SK-N-SH (cell line): ENCODE measurements around the gene PLXNA4. TPM values are rescaled to one million over a fixed set of nuclear protein-coding genes. Genes with fewer than 3 reads are reported as not detected.

ENCODE experiments used
- CTCF ChIA-PET: fragments of 300-600, 350-600 bp; formaldehyde crosslinking; extraction: SDS; loops from one replicate; lab custom pipeline; 2021; lab: Yijun Ruan, JAX
- POLR2A ChIA-PET: fragments of 350-600 bp; sonication (Branson Sonifier 250); formaldehyde crosslinking; extraction: SDS; loops from one replicate; lab custom pipeline; 2020; ENCODE audit warnings: antibody characterized with exemption, inconsistent platforms; lab: Yijun Ruan, JAX
- DNase-seq: peaks from one replicate; pipeline ENCODE4 v3.0.0; 2012
- H2AFZ ChIP-seq: fragments of 200-600 bp; sonication (generic); 2 replicates; pipeline ENCODE4 v1.8.1; 2016; ENCODE audit warnings: antibody characterized with exemption, mild to moderate bottlenecking, low read depth
- H3F3A ChIP-seq: fragments of 200-600 bp; sonication (generic); replicated peaks from 2 replicates; pipeline ENCODE3; 2016; ENCODE audit warnings: antibody characterized with exemption, mild to moderate bottlenecking; ENCODE audit not compliant: insufficient read depth
- H3K27ac ChIP-seq, 2 experiments: fragments of 200-500 bp in 1 of 2; fragments of 200-600 bp in 1 of 2; sonication (Bioruptor generic) in 1 of 2; sonication (generic), shearing (Covaris generic) in 1 of 2; 2 replicates each; pipeline versions ENCODE4 v1.5.1 to v1.6.1; 2014 to 2016; ENCODE audit warnings: low read depth in 2 of 2, inconsistent platforms in 1 of 2, low read length in 1 of 2, mild to moderate bottlenecking in 1 of 2, mixed read lengths in 1 of 2
- H3K27me3 ChIP-seq: fragments of 200-600 bp; sonication (generic), shearing (Covaris generic); 2 replicates; pipeline ENCODE4 v1.6.1; 2016; ENCODE audit warnings: mixed run types; ENCODE audit not compliant: insufficient read depth
- H3K36me3 ChIP-seq, 2 experiments: fragments of 200-500 bp in 1 of 2; fragments of 200-600 bp in 1 of 2; sonication (Bioruptor generic) in 1 of 2; sonication (generic) in 1 of 2; replicated peaks in 1 of 2; 2 replicates each; pipeline versions ENCODE3 to v1.5.1; 2014 to 2016; ENCODE audit warnings: low read length in 1 of 2, mild to moderate bottlenecking in 1 of 2; ENCODE audit not compliant: insufficient read depth in 2 of 2, control insufficient read depth in 1 of 2
- H3K4me1 ChIP-seq, 2 experiments: fragments of 200-500 bp in 1 of 2; fragments of 200-600 bp in 1 of 2; sonication (Bioruptor generic) in 1 of 2; sonication (generic), shearing (Covaris generic) in 1 of 2; 2 replicates each; pipeline versions ENCODE4 v1.5.1 to v1.6.1; 2014 to 2016; ENCODE audit warnings: low read depth in 1 of 2, low read length in 1 of 2, mixed run types in 1 of 2; ENCODE audit not compliant: insufficient read depth in 2 of 2, control insufficient read depth in 1 of 2
- H3K4me2 ChIP-seq: fragments of 200-600 bp; sonication (generic), shearing (Covaris generic); 2 replicates; pipeline ENCODE4 v1.6.1; 2017; ENCODE audit warnings: mixed run types
- H3K4me3 ChIP-seq, 2 experiments: fragments of 200-500 bp in 1 of 2; fragments of 200-600 bp in 1 of 2; sonication (Bioruptor generic) in 1 of 2; sonication (generic), shearing (Covaris generic) in 1 of 2; 2 replicates each; pipeline versions ENCODE4 v1.5.1 to v1.8.1; 2014 to 2016; ENCODE audit warnings: low read depth in 2 of 2, inconsistent platforms in 1 of 2, low read length in 1 of 2, mild to moderate bottlenecking in 1 of 2, mixed read lengths in 1 of 2, moderate library complexity in 1 of 2
- H3K79me2 ChIP-seq: fragments of 200-600 bp; sonication (generic); 2 replicates; pipeline ENCODE4 v1.8.1; 2017; ENCODE audit warnings: mild to moderate bottlenecking; ENCODE audit not compliant: insufficient read depth
- H3K9ac ChIP-seq: fragments of 200-600 bp; sonication (generic); 2 replicates; pipeline ENCODE4 v1.6.1; 2017; ENCODE audit warnings: mixed run types
- H3K9me2 ChIP-seq: fragments of 200-600 bp; sonication (generic); 2 replicates; pipeline ENCODE4 v1.6.1; 2017; ENCODE audit warnings: mixed run types
- H3K9me3 ChIP-seq: fragments of 200-600 bp; sonication (generic); 2 replicates; pipeline ENCODE4 v1.6.1; 2017; ENCODE audit warnings: mixed run types, mild to moderate bottlenecking, moderate library complexity
- H4K20me1 ChIP-seq: fragments of 200-600 bp; sonication (generic); 2 replicates; pipeline ENCODE4 v1.6.1; 2017; ENCODE audit warnings: mild to moderate bottlenecking, mixed run types; ENCODE audit not compliant: insufficient read depth
- EP300 ChIP-seq, 2 experiments: IDR thresholded peaks; 2 replicates each; pipeline versions ENCODE4 v1.4.0 to v1.6.1; 2012; ENCODE audit warnings: borderline replicate concordance in 1 of 2, low read depth in 1 of 2, low read length in 1 of 2
- FOXM1 ChIP-seq: IDR thresholded peaks from 2 replicates; pipeline ENCODE4 v1.4.0; 2012; ENCODE audit warnings: low read depth, mild to moderate bottlenecking
- GABPA ChIP-seq: IDR thresholded peaks from 2 replicates; pipeline ENCODE4 v1.4.0; 2012; ENCODE audit warnings: low read depth, mild to moderate bottlenecking
- JUND ChIP-seq: IDR thresholded peaks from 2 replicates; pipeline ENCODE4 v1.4.0; 2012
- MEF2A ChIP-seq: IDR thresholded peaks from 2 replicates; pipeline ENCODE4 v1.4.0; 2012; ENCODE audit warnings: low read depth, borderline replicate concordance
- MXI1 ChIP-seq: IDR thresholded peaks from 2 replicates; pipeline ENCODE4 v1.6.1; 2012; ENCODE audit warnings: mild to moderate bottlenecking, low read depth, low read length, improper control_type of control experiment
- NRF1 ChIP-seq: IDR thresholded peaks from 2 replicates; pipeline ENCODE4 v1.6.1; 2012; ENCODE audit warnings: low read depth, mild to moderate bottlenecking, low read length
- RCOR1 ChIP-seq: fragments of 150-350 bp; IDR thresholded peaks from 2 replicates; pipeline ENCODE4 v1.6.1; 2017; ENCODE audit warnings: antibody characterized with exemption, low read length
- RFX5 ChIP-seq: IDR thresholded peaks from 2 replicates; pipeline ENCODE4 v1.6.1; 2012; ENCODE audit warnings: mild to moderate bottlenecking, improper control_type of control experiment, low read length
- RXRA ChIP-seq: IDR thresholded peaks from 2 replicates; pipeline ENCODE4 v1.4.0; 2012; ENCODE audit warnings: low read depth, mild to moderate bottlenecking, borderline replicate concordance
- SIN3A ChIP-seq: IDR thresholded peaks from 2 replicates; pipeline ENCODE4 v1.6.1; 2012; ENCODE audit warnings: low read depth, mild to moderate bottlenecking, low read length, moderate library complexity, borderline replicate concordance
- TAF1 ChIP-seq: IDR thresholded peaks from 2 replicates; pipeline ENCODE4 v1.6.1; 2012; ENCODE audit warnings: low read depth, mild to moderate bottlenecking, low read length, moderate library complexity, borderline replicate concordance
- TCF12 ChIP-seq: IDR thresholded peaks from 2 replicates; pipeline ENCODE4 v1.4.0; 2012
- WGBS: methylation state at CpG from one replicate; pipeline ENCODE4 v1.1.6; 2017; ENCODE audit warnings: low lambda C conversion rate; 5-methylcytosine and 5-hydroxymethylcytosine counted together
- polyA plus RNA-seq, 3 experiments: library from polyadenylated mRNA; depleted of rRNA; stranded (reverse); fragments of >200 nt; gene quantifications; 2 replicates each; pipeline ENCODE4 v1.2.3, GENCODE V29; 2012
- TF ChIP-seq, protein P1 (sequence below): IDR thresholded peaks from 2 replicates; pipeline ENCODE4 v1.6.1; 2012; ENCODE audit warnings: mild to moderate bottlenecking, low read depth, low read length, moderate library complexity
- TF ChIP-seq, protein P2 (sequence below): IDR thresholded peaks from 2 replicates; pipeline ENCODE4 v1.4.0; 2012; ENCODE audit warnings: low read depth
- TF ChIP-seq, protein P3 (sequence below): IDR thresholded peaks from 2 replicates; pipeline ENCODE4 v1.4.0; 2012; ENCODE audit warnings: low read depth, borderline replicate concordance
- TF ChIP-seq, protein P4 (sequence below): IDR thresholded peaks from 2 replicates; pipeline ENCODE4 v1.4.0; 2012; ENCODE audit warnings: low read depth, borderline replicate concordance
- TF ChIP-seq, protein P5 (sequence below): fragments of 200-600 bp; sonication (generic); IDR thresholded peaks from 2 replicates; pipeline ENCODE4 v1.6.1; 2017; ENCODE audit warnings: antibody characterized with exemption, mild to moderate bottlenecking, moderate library complexity
- TF ChIP-seq, protein P6 (sequence below): fragments of 150-350 bp; IDR thresholded peaks from 2 replicates; pipeline ENCODE4 v1.6.1; 2016; ENCODE audit warnings: mild to moderate bottlenecking, low read depth, low read length
- TF ChIP-seq, protein P7 (sequence below): fragments of 150-350 bp; IDR thresholded peaks from 2 replicates; pipeline ENCODE4 v1.6.1; 2017; ENCODE audit warnings: antibody characterized with exemption, low read length, low read depth, borderline replicate concordance

PLXNA4 gene
- polyA plus RNA-seq, 1 of the 3 experiments (the other 2 are of a cell fraction): 2.4 TPM

DNA sequence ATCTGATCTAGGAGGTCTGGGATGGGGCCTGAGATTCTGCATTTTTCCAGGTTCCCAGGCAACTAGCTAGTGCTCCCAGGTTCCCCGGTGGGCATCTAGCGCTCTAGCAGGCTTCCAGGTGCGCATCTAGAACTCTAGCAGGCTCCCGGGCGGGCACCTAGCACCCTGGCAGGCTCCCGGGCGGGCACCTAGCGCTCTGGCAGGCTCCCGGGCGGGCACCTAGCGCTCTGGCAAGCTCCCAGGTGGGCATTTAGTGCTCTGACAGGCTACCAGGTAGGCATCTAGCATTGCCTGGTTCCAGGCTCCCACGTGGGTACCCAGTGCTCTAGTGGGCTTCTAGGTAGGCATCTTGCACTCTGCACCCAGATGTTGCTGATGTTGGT, 414.7 kb downstream of the PLXNA4 start:
- H3K9me2 ChIP-seq: no peaks in the 10 kb centered on the region
- no peak overlapping the region for H2AFZ ChIP-seq
- H3K9me3 ChIP-seq: no peaks in the 10 kb centered on the region
- H4K20me1 ChIP-seq: no peaks in the 10 kb centered on the region
- peak overlapping the region in 1 of 2 experiments; percentile 98; a peak in 3 of 4 replicates for H3K27ac ChIP-seq
- WGBS: 100% methylated on average over 3 of the region's 12 CpGs
- DNase-seq: no peak
- no peak overlapping the region for H3K9ac ChIP-seq
- no peaks in the 10 kb centered on the region for H3F3A ChIP-seq
- H3K27me3 ChIP-seq: no peaks in the 10 kb centered on the region
- TF ChIP-seq, protein P1, sequence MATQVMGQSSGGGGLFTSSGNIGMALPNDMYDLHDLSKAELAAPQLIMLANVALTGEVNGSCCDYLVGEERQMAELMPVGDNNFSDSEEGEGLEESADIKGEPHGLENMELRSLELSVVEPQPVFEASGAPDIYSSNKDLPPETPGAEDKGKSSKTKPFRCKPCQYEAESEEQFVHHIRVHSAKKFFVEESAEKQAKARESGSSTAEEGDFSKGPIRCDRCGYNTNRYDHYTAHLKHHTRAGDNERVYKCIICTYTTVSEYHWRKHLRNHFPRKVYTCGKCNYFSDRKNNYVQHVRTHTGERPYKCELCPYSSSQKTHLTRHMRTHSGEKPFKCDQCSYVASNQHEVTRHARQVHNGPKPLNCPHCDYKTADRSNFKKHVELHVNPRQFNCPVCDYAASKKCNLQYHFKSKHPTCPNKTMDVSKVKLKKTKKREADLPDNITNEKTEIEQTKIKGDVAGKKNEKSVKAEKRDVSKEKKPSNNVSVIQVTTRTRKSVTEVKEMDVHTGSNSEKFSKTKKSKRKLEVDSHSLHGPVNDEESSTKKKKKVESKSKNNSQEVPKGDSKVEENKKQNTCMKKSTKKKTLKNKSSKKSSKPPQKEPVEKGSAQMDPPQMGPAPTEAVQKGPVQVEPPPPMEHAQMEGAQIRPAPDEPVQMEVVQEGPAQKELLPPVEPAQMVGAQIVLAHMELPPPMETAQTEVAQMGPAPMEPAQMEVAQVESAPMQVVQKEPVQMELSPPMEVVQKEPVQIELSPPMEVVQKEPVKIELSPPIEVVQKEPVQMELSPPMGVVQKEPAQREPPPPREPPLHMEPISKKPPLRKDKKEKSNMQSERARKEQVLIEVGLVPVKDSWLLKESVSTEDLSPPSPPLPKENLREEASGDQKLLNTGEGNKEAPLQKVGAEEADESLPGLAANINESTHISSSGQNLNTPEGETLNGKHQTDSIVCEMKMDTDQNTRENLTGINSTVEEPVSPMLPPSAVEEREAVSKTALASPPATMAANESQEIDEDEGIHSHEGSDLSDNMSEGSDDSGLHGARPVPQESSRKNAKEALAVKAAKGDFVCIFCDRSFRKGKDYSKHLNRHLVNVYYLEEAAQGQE: no peak
- TF ChIP-seq, protein P2, sequence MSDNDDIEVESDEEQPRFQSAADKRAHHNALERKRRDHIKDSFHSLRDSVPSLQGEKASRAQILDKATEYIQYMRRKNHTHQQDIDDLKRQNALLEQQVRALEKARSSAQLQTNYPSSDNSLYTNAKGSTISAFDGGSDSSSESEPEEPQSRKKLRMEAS: no peak
- TF ChIP-seq RXRA (no peak), GABPA (no peak), SIN3A (no peak), RCOR1 (no peak), RFX5 (no peak), EP300 (IDR thresholded peaks at IDR 0.05; ENCODE audit: borderline replicate concordance in 1 of 2, low read depth in 1 of 2, low read length in 1 of 2) (no peak), FOXM1 (no peak), JUND (no peak), MXI1 (no peak), TAF1 (no peak), TCF12 (no peak), NRF1 (no peak), MEF2A (no peak)
- TF ChIP-seq, protein P3, sequence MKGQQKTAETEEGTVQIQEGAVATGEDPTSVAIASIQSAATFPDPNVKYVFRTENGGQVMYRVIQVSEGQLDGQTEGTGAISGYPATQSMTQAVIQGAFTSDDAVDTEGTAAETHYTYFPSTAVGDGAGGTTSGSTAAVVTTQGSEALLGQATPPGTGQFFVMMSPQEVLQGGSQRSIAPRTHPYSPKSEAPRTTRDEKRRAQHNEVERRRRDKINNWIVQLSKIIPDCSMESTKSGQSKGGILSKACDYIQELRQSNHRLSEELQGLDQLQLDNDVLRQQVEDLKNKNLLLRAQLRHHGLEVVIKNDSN: no peak
- TF ChIP-seq, protein P4, sequence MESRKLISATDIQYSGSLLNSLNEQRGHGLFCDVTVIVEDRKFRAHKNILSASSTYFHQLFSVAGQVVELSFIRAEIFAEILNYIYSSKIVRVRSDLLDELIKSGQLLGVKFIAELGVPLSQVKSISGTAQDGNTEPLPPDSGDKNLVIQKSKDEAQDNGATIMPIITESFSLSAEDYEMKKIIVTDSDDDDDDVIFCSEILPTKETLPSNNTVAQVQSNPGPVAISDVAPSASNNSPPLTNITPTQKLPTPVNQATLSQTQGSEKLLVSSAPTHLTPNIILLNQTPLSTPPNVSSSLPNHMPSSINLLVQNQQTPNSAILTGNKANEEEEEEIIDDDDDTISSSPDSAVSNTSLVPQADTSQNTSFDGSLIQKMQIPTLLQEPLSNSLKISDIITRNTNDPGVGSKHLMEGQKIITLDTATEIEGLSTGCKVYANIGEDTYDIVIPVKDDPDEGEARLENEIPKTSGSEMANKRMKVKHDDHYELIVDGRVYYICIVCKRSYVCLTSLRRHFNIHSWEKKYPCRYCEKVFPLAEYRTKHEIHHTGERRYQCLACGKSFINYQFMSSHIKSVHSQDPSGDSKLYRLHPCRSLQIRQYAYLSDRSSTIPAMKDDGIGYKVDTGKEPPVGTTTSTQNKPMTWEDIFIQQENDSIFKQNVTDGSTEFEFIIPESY: no peak
- TF ChIP-seq, protein P5, sequence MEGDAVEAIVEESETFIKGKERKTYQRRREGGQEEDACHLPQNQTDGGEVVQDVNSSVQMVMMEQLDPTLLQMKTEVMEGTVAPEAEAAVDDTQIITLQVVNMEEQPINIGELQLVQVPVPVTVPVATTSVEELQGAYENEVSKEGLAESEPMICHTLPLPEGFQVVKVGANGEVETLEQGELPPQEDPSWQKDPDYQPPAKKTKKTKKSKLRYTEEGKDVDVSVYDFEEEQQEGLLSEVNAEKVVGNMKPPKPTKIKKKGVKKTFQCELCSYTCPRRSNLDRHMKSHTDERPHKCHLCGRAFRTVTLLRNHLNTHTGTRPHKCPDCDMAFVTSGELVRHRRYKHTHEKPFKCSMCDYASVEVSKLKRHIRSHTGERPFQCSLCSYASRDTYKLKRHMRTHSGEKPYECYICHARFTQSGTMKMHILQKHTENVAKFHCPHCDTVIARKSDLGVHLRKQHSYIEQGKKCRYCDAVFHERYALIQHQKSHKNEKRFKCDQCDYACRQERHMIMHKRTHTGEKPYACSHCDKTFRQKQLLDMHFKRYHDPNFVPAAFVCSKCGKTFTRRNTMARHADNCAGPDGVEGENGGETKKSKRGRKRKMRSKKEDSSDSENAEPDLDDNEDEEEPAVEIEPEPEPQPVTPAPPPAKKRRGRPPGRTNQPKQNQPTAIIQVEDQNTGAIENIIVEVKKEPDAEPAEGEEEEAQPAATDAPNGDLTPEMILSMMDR: no peak
- TF ChIP-seq, protein P6, sequence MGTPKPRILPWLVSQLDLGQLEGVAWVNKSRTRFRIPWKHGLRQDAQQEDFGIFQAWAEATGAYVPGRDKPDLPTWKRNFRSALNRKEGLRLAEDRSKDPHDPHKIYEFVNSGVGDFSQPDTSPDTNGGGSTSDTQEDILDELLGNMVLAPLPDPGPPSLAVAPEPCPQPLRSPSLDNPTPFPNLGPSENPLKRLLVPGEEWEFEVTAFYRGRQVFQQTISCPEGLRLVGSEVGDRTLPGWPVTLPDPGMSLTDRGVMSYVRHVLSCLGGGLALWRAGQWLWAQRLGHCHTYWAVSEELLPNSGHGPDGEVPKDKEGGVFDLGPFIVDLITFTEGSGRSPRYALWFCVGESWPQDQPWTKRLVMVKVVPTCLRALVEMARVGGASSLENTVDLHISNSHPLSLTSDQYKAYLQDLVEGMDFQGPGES: no peak
- TF ChIP-seq, protein P7, sequence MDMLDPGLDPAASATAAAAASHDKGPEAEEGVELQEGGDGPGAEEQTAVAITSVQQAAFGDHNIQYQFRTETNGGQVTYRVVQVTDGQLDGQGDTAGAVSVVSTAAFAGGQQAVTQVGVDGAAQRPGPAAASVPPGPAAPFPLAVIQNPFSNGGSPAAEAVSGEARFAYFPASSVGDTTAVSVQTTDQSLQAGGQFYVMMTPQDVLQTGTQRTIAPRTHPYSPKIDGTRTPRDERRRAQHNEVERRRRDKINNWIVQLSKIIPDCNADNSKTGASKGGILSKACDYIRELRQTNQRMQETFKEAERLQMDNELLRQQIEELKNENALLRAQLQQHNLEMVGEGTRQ: no peak
- no peaks in the 10 kb centered on the region for H3K79me2 ChIP-seq
- peaks cover 5 to 53% of the 10 kb centered on the region in 2 experiments for H3K36me3 ChIP-seq
- peaks cover 0 to 52% of the 10 kb centered on the region in 2 experiments; a peak in 2 of 4 replicates for H3K4me1 ChIP-seq
- POLR2A ChIA-PET: no interaction called here
- H3K4me3 ChIP-seq: no peak overlapping the region
- no peak overlapping the region; the same call in 1 of the 2 replicates for H3K4me2 ChIP-seq
- CTCF ChIA-PET: interaction anchor here (0.6 to 1.9 kb wide), 6 partner anchors 21 to 1125 kb away, joined by 3 to 5 read pairs (median 3); no protein-coding TSS in a partner anchor
